HEK293 (cell line): ENCODE measurements around the gene PTPRG.
A peak's percentile ranks its signal among the peaks of the same experiment; 100 is the strongest.

Source experiments
- CTCF ChIA-PET: fragments of 350-600 bp; formaldehyde crosslinking; extraction: SDS; loops from one replicate; lab custom pipeline; 2021; ENCODE audit warnings: antibody characterized with exemption; lab: Yijun Ruan, JAX
- POLR2A ChIA-PET: fragments of 300-600 bp; formaldehyde crosslinking; extraction: SDS; loops from one replicate; lab custom pipeline; 2020; ENCODE audit warnings: antibody characterized with exemption, inconsistent platforms; lab: Yijun Ruan, JAX
- H3K27ac ChIP-seq: fragments of 200-500 bp; sonication (Bioruptor generic); 2 replicates; pipeline ENCODE4 v1.5.1; 2014; ENCODE audit warnings: low read depth, low read length, control low read depth, inconsistent platforms; ENCODE audit errors: extremely low read depth
- H3K36me3 ChIP-seq, 2 experiments: fragments of 200-500 bp in 1 of 2; sonication (Bioruptor generic) in 1 of 2; 1 replicate in 1 of 2; 2 replicates in 1 of 2; pipeline ENCODE4 v1.5.1; 2014 to 2017; ENCODE audit warnings: inconsistent platforms in 2 of 2, low read length in 2 of 2; ENCODE audit not compliant: control insufficient read depth in 2 of 2, insufficient read depth in 1 of 2
- H3K4me1 ChIP-seq: fragments of 200-500 bp; sonication (Bioruptor generic); 2 replicates; pipeline ENCODE4 v1.5.1; 2014; ENCODE audit warnings: mild to moderate bottlenecking, low read length, inconsistent platforms; ENCODE audit not compliant: control insufficient read depth, insufficient read depth
- H3K4me3 ChIP-seq: 2 replicates; pipeline ENCODE4 v1.5.1; 2011; ENCODE audit warnings: low read depth, mild to moderate bottlenecking, control low read depth, low read length, moderate library complexity
- H3K9me3 ChIP-seq: fragments of 200-500 bp; sonication (Bioruptor generic); 2 replicates; pipeline ENCODE4 v1.5.1; 2014; ENCODE audit warnings: low read depth, low read length, inconsistent platforms; ENCODE audit not compliant: control insufficient read depth, insufficient read depth
- EGR2 ChIP-seq: fragments of 450-650 bp; formaldehyde crosslinking; IDR thresholded peaks from 2 replicates; pipeline ENCODE4 v1.5.1; 2016; ENCODE audit warnings: low read depth, missing biosample characterization, missing genetic modification characterization
- KLF1 ChIP-seq: fragments of 450-650 bp; formaldehyde crosslinking; IDR thresholded peaks from 2 replicates; pipeline ENCODE4 v1.5.1; 2016; ENCODE audit warnings: missing biosample characterization, missing genetic modification characterization
- OSR2 ChIP-seq: fragments of 450-650 bp; formaldehyde crosslinking; IDR thresholded peaks from 2 replicates; pipeline ENCODE4 v1.5.1; 2016; ENCODE audit warnings: missing biosample characterization, missing genetic modification characterization
- SALL2 ChIP-seq: fragments of 450-650 bp; formaldehyde crosslinking; IDR thresholded peaks from 2 replicates; pipeline ENCODE4 v1.5.0; 2017; ENCODE audit warnings: missing biosample characterization, mild to moderate bottlenecking, missing genetic modification characterization, borderline replicate concordance
- ZFP3 ChIP-seq: fragments of 450-650 bp; formaldehyde crosslinking; IDR thresholded peaks from 2 replicates; pipeline ENCODE4 v1.5.1; 2016; ENCODE audit warnings: low read depth, missing biosample characterization, missing genetic modification characterization
- ZNF10 ChIP-seq: fragments of 450-650 bp; formaldehyde crosslinking; IDR thresholded peaks from 2 replicates; pipeline ENCODE4 v1.5.1; 2017; ENCODE audit warnings: missing biosample characterization, missing genetic modification characterization
- ZNF16 ChIP-seq: fragments of 450-650 bp; formaldehyde crosslinking; IDR thresholded peaks from 2 replicates; pipeline ENCODE4 v1.5.1; 2016; ENCODE audit warnings: low read depth, missing biosample characterization, missing genetic modification characterization
- ZNF202 ChIP-seq: fragments of 450-650 bp; formaldehyde crosslinking; IDR thresholded peaks from 2 replicates; pipeline ENCODE4 v1.5.1; 2016; ENCODE audit warnings: missing biosample characterization, missing genetic modification characterization, borderline replicate concordance
- ZNF24 ChIP-seq: fragments of 450-650 bp; formaldehyde crosslinking; IDR thresholded peaks from 2 replicates; pipeline ENCODE4 v1.5.1; 2016; ENCODE audit warnings: missing biosample characterization, missing genetic modification characterization
- ZNF274 ChIP-seq, 2 experiments: fragments of 200-500 bp in 1 of 2; fragments of 450-650 bp in 1 of 2; sonication (Bioruptor generic) in 1 of 2; formaldehyde crosslinking in 1 of 2; IDR thresholded peaks; 2 replicates each; pipeline versions ENCODE4 v1.5.1 to v1.6.1; 2014 to 2016; ENCODE audit warnings: borderline replicate concordance in 1 of 2, inconsistent platforms in 1 of 2, low read length in 1 of 2, missing biosample characterization in 1 of 2, missing genetic modification characterization in 1 of 2
- ZNF391 ChIP-seq: fragments of 450-650 bp; formaldehyde crosslinking; IDR thresholded peaks from 2 replicates; pipeline ENCODE4 v1.5.1; 2016; ENCODE audit warnings: low read depth, missing biosample characterization, missing genetic modification characterization, borderline replicate concordance
- ZNF433 ChIP-seq: fragments of 450-650 bp; formaldehyde crosslinking; IDR thresholded peaks from 2 replicates; pipeline ENCODE4 v1.5.1; 2016; ENCODE audit warnings: missing biosample characterization, missing genetic modification characterization, low read depth
- ZNF510 ChIP-seq: fragments of 450-650 bp; formaldehyde crosslinking; IDR thresholded peaks from 2 replicates; pipeline ENCODE4 v1.5.1; 2018; ENCODE audit warnings: mild to moderate bottlenecking, missing genetic modification characterization, missing biosample characterization; ENCODE audit not compliant: insufficient replicate concordance
- ZNF571 ChIP-seq: fragments of 450-650 bp; formaldehyde crosslinking; IDR thresholded peaks from 2 replicates; pipeline ENCODE4 v1.5.0; 2017; ENCODE audit warnings: missing biosample characterization, missing genetic modification characterization
- ZNF664 ChIP-seq: fragments of 450-650 bp; formaldehyde crosslinking; IDR thresholded peaks from 2 replicates; pipeline ENCODE4 v1.5.1; 2016; ENCODE audit warnings: missing biosample characterization, missing genetic modification characterization
- ZNF747 ChIP-seq: fragments of 450-650 bp; formaldehyde crosslinking; IDR thresholded peaks from 2 replicates; pipeline ENCODE4 v1.5.1; 2016; ENCODE audit warnings: missing biosample characterization, missing genetic modification characterization
- ZNF76 ChIP-seq: fragments of 450-650 bp; formaldehyde crosslinking; IDR thresholded peaks from 2 replicates; pipeline ENCODE4; 2016; ENCODE audit warnings: low read depth, missing biosample characterization, missing genetic modification characterization, borderline replicate concordance
- ZNF792 ChIP-seq: fragments of 450-650 bp; formaldehyde crosslinking; IDR thresholded peaks from 2 replicates; pipeline ENCODE4 v1.5.1; 2016; ENCODE audit warnings: missing biosample characterization, missing genetic modification characterization
- TF ChIP-seq, protein P1 (sequence below): fragments of 450-650 bp; IDR thresholded peaks from 2 replicates; pipeline ENCODE4 v1.5.1; 2018; ENCODE audit warnings: missing biosample characterization, missing genetic modification characterization
- TF ChIP-seq, protein P2 (sequence below): fragments of 450-650 bp; formaldehyde crosslinking; conservative IDR thresholded peaks from 2 replicates; pipeline ENCODE4 v1.5.1; 2016; ENCODE audit warnings: low read depth, missing biosample characterization, missing genetic modification characterization
- TF ChIP-seq, protein P3 (sequence below): fragments of 450-650 bp; formaldehyde crosslinking; IDR thresholded peaks from 2 replicates; pipeline ENCODE4 v1.5.1; 2016; ENCODE audit warnings: missing biosample characterization, missing genetic modification characterization

Gene PTPRG

DNA sequence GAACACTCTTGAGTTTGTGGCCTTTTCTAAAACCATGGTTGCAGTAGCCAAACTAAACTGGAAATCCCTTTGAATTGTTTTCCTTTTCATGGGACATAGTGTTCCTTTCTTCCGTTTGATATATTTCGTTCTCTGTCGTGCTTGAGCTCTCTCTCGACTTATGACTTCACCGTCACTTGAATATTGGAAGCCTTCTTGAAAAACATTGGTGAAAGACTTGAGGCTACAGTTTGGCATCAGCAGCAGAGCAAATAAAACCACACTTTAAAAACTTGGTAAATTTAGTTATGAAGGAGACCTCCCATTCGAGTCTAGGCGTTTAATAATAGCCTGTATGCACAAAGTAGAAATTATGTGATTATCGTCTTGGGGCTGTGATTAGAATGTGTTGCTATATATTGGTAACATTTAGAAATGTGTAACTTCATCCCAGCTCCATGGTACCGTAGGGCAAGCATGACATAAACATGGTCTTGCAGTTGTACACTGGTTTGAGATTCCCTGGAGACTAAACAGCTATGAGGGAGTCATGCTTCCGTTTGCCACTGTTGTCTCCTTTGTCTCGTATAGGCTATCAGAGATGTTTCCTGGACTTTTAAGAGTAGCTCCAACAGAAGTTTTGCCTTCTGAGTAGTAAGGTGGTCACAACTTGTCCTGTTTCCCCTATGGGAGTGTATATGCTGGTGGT, 122.3 kb downstream of the PTPRG start:
- ChIA-PET CTCF (no interaction called here), POLR2A (no interaction called here)
- Histone ChIP-seq H3K4me3 (no peak overlapping the region), H3K27ac (no peak overlapping the region), H3K4me1 (peaks cover 8% of the 10 kb centered on the region; the same call in 1 of the 2 replicates), H3K36me3 (no peaks in the 10 kb centered on the region), H3K9me3 (no peaks in the 10 kb centered on the region)
- TF ChIP-seq ZNF664 (tag by site-specific recombination) (no peak), OSR2 (tag by site-specific recombination) (peak; percentile 69; the same call in 1 of the 2 replicates)

DNA sequence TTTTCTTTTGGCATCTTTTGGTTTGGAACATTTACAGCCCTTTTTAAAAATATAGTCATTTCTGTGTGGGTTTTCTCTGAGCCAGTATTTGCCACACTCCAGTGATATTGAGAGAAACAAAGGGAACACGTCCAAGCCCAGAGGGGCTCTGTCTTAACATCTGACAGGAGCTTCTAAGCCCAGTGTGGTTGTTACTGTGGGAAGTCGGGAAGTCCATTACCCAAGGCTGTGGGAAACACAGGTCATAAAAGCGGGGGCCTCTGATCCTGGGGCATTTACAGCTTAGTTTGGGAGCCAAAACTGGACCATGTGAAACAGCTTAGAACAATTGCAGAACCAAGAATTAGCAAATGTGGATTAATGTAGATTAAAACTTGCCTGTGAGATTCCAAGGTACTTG, 123.0 kb downstream of the PTPRG start:
- Histone ChIP-seq H3K9me3 (no peaks in the 10 kb centered on the region), H3K4me3 (no peak overlapping the region), H3K4me1 (peaks cover 8% of the 10 kb centered on the region; the same call in 1 of the 2 replicates), H3K36me3 (no peaks in the 10 kb centered on the region), H3K27ac (no peak overlapping the region)
- ChIA-PET CTCF (no interaction called here), POLR2A (no interaction called here)
- TF ChIP-seq ZNF510 = no peak
- no peak for TF ChIP-seq ZNF202 (tag by site-specific recombination)
- no peak for TF ChIP-seq ZNF747 (tag by site-specific recombination)
- no peak for TF ChIP-seq ZNF16 (tag by site-specific recombination)
- TF ChIP-seq ZFP3 = no peak
- no peak for TF ChIP-seq ZNF433 (tag by site-specific recombination)
- TF ChIP-seq, protein P1, sequence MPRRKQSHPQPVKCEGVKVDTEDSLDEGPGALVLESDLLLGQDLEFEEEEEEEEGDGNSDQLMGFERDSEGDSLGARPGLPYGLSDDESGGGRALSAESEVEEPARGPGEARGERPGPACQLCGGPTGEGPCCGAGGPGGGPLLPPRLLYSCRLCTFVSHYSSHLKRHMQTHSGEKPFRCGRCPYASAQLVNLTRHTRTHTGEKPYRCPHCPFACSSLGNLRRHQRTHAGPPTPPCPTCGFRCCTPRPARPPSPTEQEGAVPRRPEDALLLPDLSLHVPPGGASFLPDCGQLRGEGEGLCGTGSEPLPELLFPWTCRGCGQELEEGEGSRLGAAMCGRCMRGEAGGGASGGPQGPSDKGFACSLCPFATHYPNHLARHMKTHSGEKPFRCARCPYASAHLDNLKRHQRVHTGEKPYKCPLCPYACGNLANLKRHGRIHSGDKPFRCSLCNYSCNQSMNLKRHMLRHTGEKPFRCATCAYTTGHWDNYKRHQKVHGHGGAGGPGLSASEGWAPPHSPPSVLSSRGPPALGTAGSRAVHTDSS (tag by site-specific recombination) = no peak
- TF ChIP-seq KLF1 = no peak
- no peak for TF ChIP-seq ZNF792
- TF ChIP-seq ZNF571 (tag by site-specific recombination) = no peak
- no peak for TF ChIP-seq ZNF10
- TF ChIP-seq ZNF274 (IDR thresholded peaks at IDR 0.05; ENCODE audit: low read length) = no peak
- TF ChIP-seq ZNF274 (tag by site-specific recombination; IDR thresholded peaks at IDR 0.05; ENCODE audit: borderline replicate concordance) = no peak
- TF ChIP-seq ZNF76 = no peak
- TF ChIP-seq EGR2 = no peak
- no peak for TF ChIP-seq ZNF24
- TF ChIP-seq SALL2 (tag by site-specific recombination) = no peak
- TF ChIP-seq, protein P2, sequence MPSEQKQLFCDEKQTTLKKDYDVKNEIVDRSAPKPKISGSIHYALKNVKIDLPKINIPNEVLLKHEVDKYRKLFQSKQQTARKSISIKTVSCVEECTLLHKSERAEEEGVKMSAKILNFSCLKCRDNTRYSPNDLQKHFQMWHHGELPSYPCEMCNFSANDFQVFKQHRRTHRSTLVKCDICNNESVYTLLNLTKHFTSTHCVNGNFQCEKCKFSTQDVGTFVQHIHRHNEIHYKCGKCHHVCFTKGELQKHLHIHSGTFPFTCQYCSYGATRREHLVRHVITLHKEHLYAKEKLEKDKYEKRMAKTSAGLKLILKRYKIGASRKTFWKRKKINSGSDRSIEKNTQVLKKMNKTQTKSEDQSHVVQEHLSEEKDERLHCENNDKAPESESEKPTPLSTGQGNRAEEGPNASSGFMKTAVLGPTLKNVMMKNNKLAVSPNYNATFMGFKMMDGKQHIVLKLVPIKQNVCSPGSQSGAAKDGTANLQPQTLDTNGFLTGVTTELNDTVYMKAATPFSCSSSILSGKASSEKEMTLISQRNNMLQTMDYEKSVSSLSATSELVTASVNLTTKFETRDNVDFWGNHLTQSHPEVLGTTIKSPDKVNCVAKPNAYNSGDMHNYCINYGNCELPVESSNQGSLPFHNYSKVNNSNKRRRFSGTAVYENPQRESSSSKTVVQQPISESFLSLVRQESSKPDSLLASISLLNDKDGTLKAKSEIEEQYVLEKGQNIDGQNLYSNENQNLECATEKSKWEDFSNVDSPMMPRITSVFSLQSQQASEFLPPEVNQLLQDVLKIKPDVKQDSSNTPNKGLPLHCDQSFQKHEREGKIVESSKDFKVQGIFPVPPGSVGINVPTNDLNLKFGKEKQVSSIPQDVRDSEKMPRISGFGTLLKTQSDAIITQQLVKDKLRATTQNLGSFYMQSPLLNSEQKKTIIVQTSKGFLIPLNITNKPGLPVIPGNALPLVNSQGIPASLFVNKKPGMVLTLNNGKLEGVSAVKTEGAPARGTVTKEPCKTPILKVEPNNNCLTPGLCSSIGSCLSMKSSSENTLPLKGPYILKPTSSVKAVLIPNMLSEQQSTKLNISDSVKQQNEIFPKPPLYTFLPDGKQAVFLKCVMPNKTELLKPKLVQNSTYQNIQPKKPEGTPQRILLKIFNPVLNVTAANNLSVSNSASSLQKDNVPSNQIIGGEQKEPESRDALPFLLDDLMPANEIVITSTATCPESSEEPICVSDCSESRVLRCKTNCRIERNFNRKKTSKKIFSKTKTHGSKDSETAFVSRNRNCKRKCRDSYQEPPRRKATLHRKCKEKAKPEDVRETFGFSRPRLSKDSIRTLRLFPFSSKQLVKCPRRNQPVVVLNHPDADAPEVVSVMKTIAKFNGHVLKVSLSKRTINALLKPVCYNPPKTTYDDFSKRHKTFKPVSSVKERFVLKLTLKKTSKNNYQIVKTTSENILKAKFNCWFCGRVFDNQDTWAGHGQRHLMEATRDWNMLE (tag by site-specific recombination) = no peak
- no peak for TF ChIP-seq ZNF391
- TF ChIP-seq, protein P3, sequence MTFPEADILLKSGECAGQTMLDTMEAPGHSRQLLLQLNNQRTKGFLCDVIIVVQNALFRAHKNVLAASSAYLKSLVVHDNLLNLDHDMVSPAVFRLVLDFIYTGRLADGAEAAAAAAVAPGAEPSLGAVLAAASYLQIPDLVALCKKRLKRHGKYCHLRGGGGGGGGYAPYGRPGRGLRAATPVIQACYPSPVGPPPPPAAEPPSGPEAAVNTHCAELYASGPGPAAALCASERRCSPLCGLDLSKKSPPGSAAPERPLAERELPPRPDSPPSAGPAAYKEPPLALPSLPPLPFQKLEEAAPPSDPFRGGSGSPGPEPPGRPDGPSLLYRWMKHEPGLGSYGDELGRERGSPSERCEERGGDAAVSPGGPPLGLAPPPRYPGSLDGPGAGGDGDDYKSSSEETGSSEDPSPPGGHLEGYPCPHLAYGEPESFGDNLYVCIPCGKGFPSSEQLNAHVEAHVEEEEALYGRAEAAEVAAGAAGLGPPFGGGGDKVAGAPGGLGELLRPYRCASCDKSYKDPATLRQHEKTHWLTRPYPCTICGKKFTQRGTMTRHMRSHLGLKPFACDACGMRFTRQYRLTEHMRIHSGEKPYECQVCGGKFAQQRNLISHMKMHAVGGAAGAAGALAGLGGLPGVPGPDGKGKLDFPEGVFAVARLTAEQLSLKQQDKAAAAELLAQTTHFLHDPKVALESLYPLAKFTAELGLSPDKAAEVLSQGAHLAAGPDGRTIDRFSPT (tag by site-specific recombination) = no peak
